H1 (cell line): ENCODE measurements around the gene C3orf22. TPM values are rescaled to one million over a fixed set of nuclear protein-coding genes. Genes with fewer than 3 reads are reported as not detected.

ENCODE experiments used
- BRCA1 ChIP-seq: IDR thresholded peaks from 2 replicates; pipeline ENCODE4 v1.6.1; 2012; ENCODE audit warnings: low read depth, low read length, improper control_type of control experiment
- JUN ChIP-seq: IDR thresholded peaks from 2 replicates; pipeline ENCODE4 v1.6.1; 2011; ENCODE audit warnings: low read depth, mild to moderate bottlenecking, improper control_type of control experiment, low read length
- RNF2 ChIP-seq: fragments of 200-900, 300-1000 bp; sonication (generic); IDR thresholded peaks from 2 replicates; pipeline ENCODE4 v1.7.1; 2016; ENCODE audit warnings: borderline replicate concordance, low read depth, mild to moderate bottlenecking, antibody characterized with exemption, low read length; ENCODE audit not compliant: poor library complexity, severe bottlenecking; ENCODE audit errors: missing control alignments
- SIRT6 ChIP-seq: IDR thresholded peaks from one replicate; pipeline ENCODE4 v1.7.1; 2012; ENCODE audit warnings: low read length, inconsistent platforms
- SIX5 ChIP-seq: IDR thresholded peaks from 2 replicates; pipeline ENCODE4 v1.6.1; 2011; ENCODE audit warnings: mild to moderate bottlenecking, low read depth, low read length
- ZNF274 ChIP-seq: IDR thresholded peaks from 2 replicates; pipeline ENCODE4 v1.7.0; 2012; ENCODE audit warnings: low read length, borderline replicate concordance; ENCODE audit errors: extremely low read depth
- polyA plus RNA-seq, 7 experiments: library from polyadenylated mRNA; depleted of rRNA in 3 of 7; stranded (reverse) in 5 of 7; unstranded in 2 of 7; fragments of >200 nt in 5 of 7; fragments of 200-250 nt in 2 of 7; gene quantifications; 1 replicate in 5 of 7; 2 replicates in 1 of 7; 4 replicates in 1 of 7; pipeline versions ENCODE4 v1.2.1 to v1.2.3, GENCODE V29; 2011 to 2013; ENCODE audit warnings: missing spikeins in 2 of 7, mixed read lengths in 2 of 7
- total RNA-seq: library from RNA; stranded (reverse); fragmentation: NEBNext Ultra II Directional; extraction: Animal tissue kit (Norgen Biotek cat#: 25700); gene quantifications from 2 replicates; pipeline ENCODE4 v1.2.1, GENCODE V29; 2021
- TF ChIP-seq, protein P1 (sequence below), 3 experiments: IDR thresholded peaks; 1 replicate in 2 of 3; 2 replicates in 1 of 3; pipeline versions ENCODE4 v1.5.1 to v1.6.1; 2011; ENCODE audit warnings: low read length in 3 of 3, mild to moderate bottlenecking in 3 of 3, inconsistent platforms in 2 of 3, low read depth in 1 of 3, moderate library complexity in 1 of 3; ENCODE audit not compliant: insufficient read depth in 1 of 3; ENCODE audit errors: control extremely low read depth in 1 of 3

The C3orf22 gene
- total and polyA plus RNA-seq, 2 of the 8 experiments (the other 6 are each of a cell fraction or from before 2014, with no cell fraction given), result not detected

DNA sequence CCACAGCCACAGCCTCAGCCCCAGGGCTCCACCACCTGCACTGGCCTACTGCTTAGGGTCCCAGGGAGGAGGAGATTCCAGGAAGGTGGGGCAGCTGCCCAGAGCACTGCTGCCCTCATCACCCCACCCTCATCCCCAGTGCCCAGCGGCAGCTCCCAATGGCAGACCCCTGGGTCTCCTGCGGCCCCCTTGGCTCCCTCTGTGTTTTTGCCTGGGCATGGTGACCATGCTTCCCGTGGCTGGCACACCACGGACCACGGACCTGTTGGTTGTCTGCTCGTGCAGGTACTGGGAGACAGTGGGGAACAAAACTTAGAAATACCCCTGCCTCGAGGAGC lies 32.1 kb downstream of the C3orf22 start (continued):
- TF ChIP-seq, protein P1, sequence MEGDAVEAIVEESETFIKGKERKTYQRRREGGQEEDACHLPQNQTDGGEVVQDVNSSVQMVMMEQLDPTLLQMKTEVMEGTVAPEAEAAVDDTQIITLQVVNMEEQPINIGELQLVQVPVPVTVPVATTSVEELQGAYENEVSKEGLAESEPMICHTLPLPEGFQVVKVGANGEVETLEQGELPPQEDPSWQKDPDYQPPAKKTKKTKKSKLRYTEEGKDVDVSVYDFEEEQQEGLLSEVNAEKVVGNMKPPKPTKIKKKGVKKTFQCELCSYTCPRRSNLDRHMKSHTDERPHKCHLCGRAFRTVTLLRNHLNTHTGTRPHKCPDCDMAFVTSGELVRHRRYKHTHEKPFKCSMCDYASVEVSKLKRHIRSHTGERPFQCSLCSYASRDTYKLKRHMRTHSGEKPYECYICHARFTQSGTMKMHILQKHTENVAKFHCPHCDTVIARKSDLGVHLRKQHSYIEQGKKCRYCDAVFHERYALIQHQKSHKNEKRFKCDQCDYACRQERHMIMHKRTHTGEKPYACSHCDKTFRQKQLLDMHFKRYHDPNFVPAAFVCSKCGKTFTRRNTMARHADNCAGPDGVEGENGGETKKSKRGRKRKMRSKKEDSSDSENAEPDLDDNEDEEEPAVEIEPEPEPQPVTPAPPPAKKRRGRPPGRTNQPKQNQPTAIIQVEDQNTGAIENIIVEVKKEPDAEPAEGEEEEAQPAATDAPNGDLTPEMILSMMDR (IDR thresholded peaks at IDR 0.05; ENCODE audit: control extremely low read depth in 1 of 3, insufficient read depth in 1 of 3, low read depth in 1 of 3, low read length in 3 of 3), result no peak
- no peak for TF ChIP-seq ZNF274
- no peak for TF ChIP-seq BRCA1
- TF ChIP-seq SIX5, result no peak
- no peak for TF ChIP-seq JUN
- TF ChIP-seq SIRT6, result no peak
- TF ChIP-seq RNF2, result no peak
